ENCODE results near the gene SLC34A1. TPM values are rescaled to one million over a fixed set of nuclear protein-coding genes. Genes with fewer than 3 reads are reported as not detected.
A peak's percentile ranks its signal among the peaks of the same experiment; 100 is the strongest.

SLC34A1 gene
- total and polyA plus RNA-seq, 2 of the 13 experiments (the other 11 are each of a cell fraction or from before 2014, with no cell fraction given) = 0.03 to 0.20 TPM

DNA sequence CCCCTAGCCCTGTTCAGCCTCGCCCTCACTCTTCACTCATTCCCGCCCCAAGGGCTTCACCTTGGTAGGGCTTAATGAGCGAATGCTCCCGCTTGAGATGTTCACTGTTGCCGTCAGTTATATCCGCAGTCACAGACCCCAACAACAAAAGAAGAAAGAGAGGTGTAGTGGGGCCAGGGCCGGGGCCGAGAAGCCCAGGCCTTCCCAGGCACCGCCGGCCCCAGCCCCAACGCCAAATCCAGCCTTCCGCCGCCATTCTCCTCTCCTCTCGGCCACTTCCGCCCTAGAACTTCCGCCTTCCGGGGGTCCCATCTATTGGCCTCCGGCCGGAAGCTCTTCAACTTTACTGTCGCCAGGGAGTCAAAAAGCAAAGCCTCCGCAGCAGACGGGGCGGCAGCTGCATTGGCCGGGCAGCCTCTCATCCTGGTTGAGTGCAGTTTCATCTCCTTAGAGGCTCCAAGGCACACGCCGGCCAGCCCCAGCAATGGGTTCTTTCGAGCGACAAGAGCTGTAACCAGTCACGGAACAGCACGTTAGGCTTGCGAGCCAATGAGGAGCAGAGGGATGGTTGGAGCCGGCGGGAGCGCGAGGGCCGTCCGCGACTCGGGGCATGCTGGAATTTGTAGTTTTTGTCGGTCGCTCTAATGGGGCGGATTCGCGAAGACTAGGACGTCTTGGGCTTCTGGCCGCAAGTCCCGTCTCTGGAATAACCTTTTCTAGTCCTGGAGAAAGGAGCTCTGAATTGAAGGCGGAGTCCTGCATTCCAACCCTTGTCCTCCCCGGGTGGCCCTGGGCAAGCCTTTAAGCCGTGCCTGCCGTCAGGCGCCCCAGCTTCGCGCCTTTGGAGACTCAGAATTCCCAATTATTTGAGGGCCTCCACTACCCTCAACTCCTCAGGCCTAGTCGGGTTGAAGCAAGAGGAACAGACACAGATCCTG lies 32.6 kb upstream of the SLC34A1 start, which contains the start of gene LMAN2 (continued):
- 0 out of 2 replicates have a peak, but pooled peaks have one; percentile 56 for TF ChIP-seq PAX8 (CRISPR knock-in tag; IDR thresholded peaks at IDR 0.05; ENCODE audit: borderline replicate concordance)
- no peak for TF ChIP-seq ZNF382 (CRISPR knock-in tag; IDR thresholded peaks at IDR 0.05; ENCODE audit: borderline replicate concordance)
- peak; percentile 30; the same call in 1 of the 2 replicates for TF ChIP-seq ZKSCAN1 (IDR thresholded peaks at IDR 0.05; ENCODE audit: low read length)
- no peak for TF ChIP-seq ZNF530 (CRISPR knock-in tag; IDR thresholded peaks at IDR 0.05; ENCODE audit: low read depth)
- TF ChIP-seq, protein P1, sequence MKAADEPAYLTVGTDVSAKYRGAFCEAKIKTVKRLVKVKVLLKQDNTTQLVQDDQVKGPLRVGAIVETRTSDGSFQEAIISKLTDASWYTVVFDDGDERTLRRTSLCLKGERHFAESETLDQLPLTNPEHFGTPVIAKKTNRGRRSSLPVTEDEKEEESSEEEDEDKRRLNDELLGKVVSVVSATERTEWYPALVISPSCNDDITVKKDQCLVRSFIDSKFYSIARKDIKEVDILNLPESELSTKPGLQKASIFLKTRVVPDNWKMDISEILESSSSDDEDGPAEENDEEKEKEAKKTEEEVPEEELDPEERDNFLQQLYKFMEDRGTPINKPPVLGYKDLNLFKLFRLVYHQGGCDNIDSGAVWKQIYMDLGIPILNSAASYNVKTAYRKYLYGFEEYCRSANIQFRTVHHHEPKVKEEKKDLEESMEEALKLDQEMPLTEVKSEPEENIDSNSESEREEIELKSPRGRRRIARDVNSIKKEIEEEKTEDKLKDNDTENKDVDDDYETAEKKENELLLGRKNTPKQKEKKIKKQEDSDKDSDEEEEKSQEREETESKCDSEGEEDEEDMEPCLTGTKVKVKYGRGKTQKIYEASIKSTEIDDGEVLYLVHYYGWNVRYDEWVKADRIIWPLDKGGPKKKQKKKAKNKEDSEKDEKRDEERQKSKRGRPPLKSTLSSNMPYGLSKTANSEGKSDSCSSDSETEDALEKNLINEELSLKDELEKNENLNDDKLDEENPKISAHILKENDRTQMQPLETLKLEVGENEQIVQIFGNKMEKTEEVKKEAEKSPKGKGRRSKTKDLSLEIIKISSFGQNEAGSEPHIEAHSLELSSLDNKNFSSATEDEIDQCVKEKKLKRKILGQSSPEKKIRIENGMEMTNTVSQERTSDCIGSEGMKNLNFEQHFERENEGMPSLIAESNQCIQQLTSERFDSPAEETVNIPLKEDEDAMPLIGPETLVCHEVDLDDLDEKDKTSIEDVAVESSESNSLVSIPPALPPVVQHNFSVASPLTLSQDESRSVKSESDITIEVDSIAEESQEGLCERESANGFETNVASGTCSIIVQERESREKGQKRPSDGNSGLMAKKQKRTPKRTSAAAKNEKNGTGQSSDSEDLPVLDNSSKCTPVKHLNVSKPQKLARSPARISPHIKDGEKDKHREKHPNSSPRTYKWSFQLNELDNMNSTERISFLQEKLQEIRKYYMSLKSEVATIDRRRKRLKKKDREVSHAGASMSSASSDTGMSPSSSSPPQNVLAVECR (CRISPR knock-in tag; IDR thresholded peaks at IDR 0.05; ENCODE audit: borderline replicate concordance) = peak; percentile 94
- TF ChIP-seq ATF4 (CRISPR knock-in tag; IDR thresholded peaks at IDR 0.05) = no peak
- no peak for TF ChIP-seq ZNF431 (CRISPR knock-in tag; IDR thresholded peaks at IDR 0.05; ENCODE audit: borderline replicate concordance, low read depth)
- TF ChIP-seq ONECUT2 (CRISPR knock-in tag; IDR thresholded peaks at IDR 0.05) = no peak; the same call in 1 of the 2 replicates
- peak; percentile 53; the same call in 1 of the 2 replicates for TF ChIP-seq ZNF772 (CRISPR knock-in tag; IDR thresholded peaks at IDR 0.05)
- TF ChIP-seq ZNF264 (CRISPR knock-in tag; IDR thresholded peaks at IDR 0.05) = peak; percentile 45; the same call in 1 of the 2 replicates
- 0 out of 2 replicates have a peak, but pooled peaks have one; percentile 31 for TF ChIP-seq ZC3H13 (CRISPR knock-in tag; IDR thresholded peaks at IDR 0.05)
- TF ChIP-seq SALL1 (CRISPR knock-in tag; IDR thresholded peaks at IDR 0.05) = peak; percentile 44; the same call in 1 of the 2 replicates
- no peak for TF ChIP-seq ZBTB7A (CRISPR knock-in tag; IDR thresholded peaks at IDR 0.05)
- no peak; the same call in 1 of the 2 replicates for TF ChIP-seq BRD4 (CRISPR knock-in tag; IDR thresholded peaks at IDR 0.05)
